GM21723 (cell line): ENCODE data around the gene TMEM247.
"Not testable (repeated sequence)": the region's sequence is repeated elsewhere in the genome, so short reads cannot be mapped to it uniquely, and the experiment has no call there.

Experiments used
- ATAC-seq: cut with Tn5 transposase; IDR thresholded peaks from one replicate; pipeline ENCODE4 v1.9.1; 2021; ENCODE audit warnings: mild to moderate bottlenecking, moderate library complexity; ENCODE audit not compliant: unreplicated experiment

The TMEM247 gene

GRCh38 chr2:46458763-46459500 is 20.4 kb upstream of the TMEM247 start:
- no peak for ATAC-seq

DNA sequence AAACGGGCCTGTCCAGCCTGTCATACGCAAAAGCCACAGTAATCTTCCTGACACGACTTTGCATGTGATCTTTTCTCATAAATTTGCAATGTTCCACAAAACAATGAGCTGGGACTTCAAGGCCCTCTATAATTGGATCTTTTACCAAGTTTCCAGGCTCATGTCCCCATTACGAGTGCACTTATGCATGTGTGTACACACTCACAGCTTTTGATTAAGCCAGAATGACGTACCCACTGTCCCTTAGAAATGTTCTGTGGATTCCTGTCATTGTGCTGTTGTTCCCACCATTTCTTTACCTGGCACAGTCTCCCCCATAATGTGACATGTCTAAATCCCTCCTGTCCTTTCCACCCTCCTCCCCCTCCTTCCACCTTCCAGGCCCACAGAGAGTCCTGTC is 19.7 kb upstream of the TMEM247 start:
- no peak for ATAC-seq

GRCh38 chr2:46460241-46460921 is 19.0 kb upstream of the TMEM247 start:
- ATAC-seq: no peak

- ATAC-seq: peak; percentile 72
These were observed 18.2 kb upstream of the TMEM247 start for GRCh38 chr2:46461011-46461674.

GRCh38 chr2:46461709-46462171 is 17.6 kb upstream of the TMEM247 start:
- peak; percentile 42 for ATAC-seq

DNA sequence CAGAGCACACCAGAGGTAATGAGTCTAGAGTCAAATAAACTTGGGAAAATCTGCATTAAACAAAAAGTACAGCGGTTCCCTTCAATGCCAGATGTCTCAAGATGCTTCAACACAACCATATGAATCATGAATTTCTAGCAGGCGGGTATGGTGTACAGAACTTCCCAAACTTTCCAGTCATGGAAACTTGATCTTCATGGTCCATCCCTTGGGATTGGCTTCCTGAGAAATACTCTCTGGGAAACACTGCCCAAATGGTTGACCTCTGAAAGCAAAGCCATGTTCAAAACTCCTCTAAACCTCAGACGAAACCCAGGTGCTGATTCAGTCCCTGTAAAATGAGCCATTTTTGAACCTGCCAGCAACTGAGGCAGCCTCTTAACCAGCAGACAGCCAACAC is 16.4 kb upstream of the TMEM247 start:
- no peak for ATAC-seq

GRCh38 chr2:46469116-46469515 is 10.2 kb upstream of the TMEM247 start:
- no peak for ATAC-seq

- ATAC-seq: no peak
These were observed 9.7 kb upstream of the TMEM247 start for GRCh38 chr2:46469700-46470099.

- ATAC-seq: no peak
These were observed 9.2 kb upstream of the TMEM247 start for GRCh38 chr2:46470114-46470628.

GRCh38 chr2:46471019-46471583 is 8.3 kb upstream of the TMEM247 start:
- ATAC-seq: no peak

- ATAC-seq: no peak
These were observed 7.7 kb upstream of the TMEM247 start for GRCh38 chr2:46471697-46472096.

DNA sequence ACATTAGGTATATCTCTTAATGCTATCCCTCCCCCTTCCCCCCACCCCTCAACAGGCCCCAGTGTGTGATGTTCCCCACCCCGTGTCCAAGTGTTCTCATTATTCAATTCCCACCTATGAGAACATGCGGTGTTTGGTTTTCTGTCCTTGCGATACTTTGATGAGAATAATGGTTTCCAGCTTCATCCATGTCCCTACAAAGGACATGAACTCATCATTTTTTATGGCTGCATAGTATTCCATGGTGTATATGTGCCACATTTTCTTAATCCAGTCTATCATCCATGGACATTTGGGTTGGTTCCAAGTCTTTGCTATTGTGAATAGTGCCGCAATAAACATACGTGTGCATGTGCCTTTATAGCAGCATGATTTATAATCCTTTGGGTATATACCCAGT is 7.2 kb upstream of the TMEM247 start:
- ATAC-seq: not testable (repeated sequence)

GRCh38 chr2:46477462-46477861 is 1.9 kb upstream of the TMEM247 start:
- not testable (repeated sequence) for ATAC-seq

- no peak for ATAC-seq
These were observed 1.4 kb upstream of the TMEM247 start for GRCh38 chr2:46477925-46478324.

GRCh38 chr2:46480562-46480961 is 1.2 kb downstream of the TMEM247 start:
- ATAC-seq: no peak

- no peak for ATAC-seq
These were observed 2.1 kb downstream of the TMEM247 start for GRCh38 chr2:46481198-46482193.

GRCh38 chr2:46482490-46482889 is 3.1 kb downstream of the TMEM247 start:
- ATAC-seq: no peak

- no peak for ATAC-seq
These were observed 5.6 kb downstream of the TMEM247 start for GRCh38 chr2:46485002-46485401.

DNA sequence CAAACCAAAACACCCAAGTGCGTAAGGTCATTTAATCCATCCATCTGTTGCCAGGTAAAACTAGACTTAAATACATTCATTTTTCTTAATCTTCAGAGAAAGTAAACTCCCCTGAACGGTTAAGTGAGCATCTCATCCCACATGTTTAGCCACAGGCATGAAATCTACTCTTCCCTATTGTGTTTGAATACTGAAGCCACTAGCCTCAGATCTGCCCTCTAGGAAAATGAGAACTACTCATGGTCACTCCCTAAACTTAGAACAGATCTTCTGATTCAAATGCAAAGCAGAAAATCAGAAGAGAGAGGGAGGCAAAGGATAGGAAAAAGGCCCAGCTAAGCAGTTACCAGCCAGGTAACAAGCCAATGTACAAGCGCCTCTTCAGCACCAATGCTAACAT is 7.1 kb downstream of the TMEM247 start:
- ATAC-seq: no peak
